ENCODE results near the gene SLC26A11. TPM values are rescaled to one million over a fixed set of nuclear protein-coding genes. Genes with fewer than 3 reads are reported as not detected.
A peak's percentile ranks its signal among the peaks of the same experiment; 100 is the strongest.

Gene SLC26A11
- total and polyA plus RNA-seq, 2 donors (not counting 1 experiment from before 2014, with no cell fraction given), result 10.1 to 31.4 TPM

GRCh38 chr17:80265205-80266068 lies 45.2 kb downstream of the SLC26A11 start:
- peak overlapping the region in 1 of 5 experiments; percentile 15 for H3K4me3 ChIP-seq (ENCODE audit: control extremely low read depth in 1 of 5, extremely low read depth in 1 of 5, insufficient read depth in 1 of 5, low read depth in 2 of 5, low read length in 4 of 5)
- no peak for DNase-seq
- H3K27ac ChIP-seq (ENCODE audit: low read length in 2 of 2), result peak overlapping the region; percentile 34 to 64
- TF ChIP-seq EZH2 (IDR thresholded peaks at IDR 0.05; ENCODE audit: borderline replicate concordance, insufficient read depth, low read depth, low read length, poor library complexity, severe bottlenecking) (no peak), CTCF (IDR thresholded peaks at IDR 0.05) (no peak)
- no peak for ATAC-seq (ENCODE audit: low read depth)
- peak overlapping the region; percentile 92 for H3K4me2 ChIP-seq (replicated peaks; ENCODE audit: low read depth, low read length, poor library complexity, severe bottlenecking)
- peaks cover 3 to 41% of the 10 kb centered on the region in 2 experiments for H3K36me3 ChIP-seq (replicated peaks in 1 of 2; ENCODE audit: control extremely low read depth in 1 of 2, control insufficient read depth in 1 of 2, extremely low read depth in 1 of 2, insufficient read depth in 2 of 2, low read length in 1 of 2)
- Mint-ChIP-seq H3K27ac (peak overlapping the region; percentile 95), H3K9me3 (ENCODE audit: insufficient read depth) (no peaks in the 10 kb centered on the region), H3K4me3 (peak overlapping the region; percentile 97), H3K4me1 (peaks cover 46% of the 10 kb centered on the region), H3K27me3 (no peaks in the 10 kb centered on the region)
- peaks cover 32 to 49% of the 10 kb centered on the region in 2 donors for H3K4me1 ChIP-seq (ENCODE audit: control insufficient read depth in 2 of 2, insufficient read depth in 2 of 2, low read length in 2 of 2)
- H3K27me3 ChIP-seq (replicated peaks in 1 of 4; ENCODE audit: control extremely low read depth in 1 of 4, control insufficient read depth in 3 of 4, insufficient read depth in 4 of 4, low read length in 3 of 4), result no peaks in the 10 kb centered on the region
- H3K9me3 ChIP-seq (ENCODE audit: control extremely low read depth in 1 of 3, control insufficient read depth in 2 of 3, insufficient read depth in 1 of 3, low read length in 2 of 3), result no peaks in the 10 kb centered on the region
- H3K9ac ChIP-seq (ENCODE audit: low read length), result peak overlapping the region; percentile 20
- intact Hi-C loops (cut with micrococcal nuclease), result no loop called here
- CTCF ChIA-PET, result interaction anchor here (0.6 to 1.4 kb wide), 2 partner anchors 47 to 70 kb away, joined by 3 to 6 read pairs; no protein-coding TSS in a partner anchor
- peaks cover 83% of the 10 kb centered on the region for H3K79me2 ChIP-seq (ENCODE audit: control insufficient read depth, insufficient read depth, low read length)
- WGBS (ENCODE audit: insufficient coverage), result 87% methylated on average over 11 of the region's 17 CpGs
- H2AFZ ChIP-seq (ENCODE audit: insufficient read depth, low read depth, low read length, poor library complexity, severe bottlenecking), result no peak overlapping the region
- H4K20me1 ChIP-seq (ENCODE audit: control insufficient read depth, insufficient read depth, low read length, poor library complexity, severe bottlenecking), result peaks cover 73% of the 10 kb centered on the region
- POLR2A ChIA-PET, result interaction anchor here (0.7 kb wide), 2 partner anchors 165 to 239 kb away, joined by 3 to 7 read pairs; no protein-coding TSS in a partner anchor

- H3K27me3 Mint-ChIP-seq, result no peaks in the 10 kb centered on the region
- no peaks in the 10 kb centered on the region for H3K9me3 ChIP-seq (ENCODE audit: control extremely low read depth in 1 of 3, control insufficient read depth in 2 of 3, insufficient read depth in 1 of 3, low read length in 2 of 3)
- intact Hi-C loops (cut with micrococcal nuclease), result no loop called here
- no peak overlapping the region for H3K4me2 ChIP-seq (replicated peaks; ENCODE audit: low read depth, low read length, poor library complexity, severe bottlenecking)
- no peak overlapping the region for H2AFZ ChIP-seq (ENCODE audit: insufficient read depth, low read depth, low read length, poor library complexity, severe bottlenecking)
- no peak overlapping the region for H3K4me3 ChIP-seq (ENCODE audit: control extremely low read depth in 1 of 5, extremely low read depth in 1 of 5, insufficient read depth in 1 of 5, low read depth in 2 of 5, low read length in 4 of 5)
- ATAC-seq (ENCODE audit: low read depth) (no peak), DNase-seq (no peak)
- H3K27ac Mint-ChIP-seq, result no peak overlapping the region
- peaks cover 23 to 38% of the 10 kb centered on the region in 2 donors for H3K4me1 ChIP-seq (ENCODE audit: control insufficient read depth in 2 of 2, insufficient read depth in 2 of 2, low read length in 2 of 2)
- peaks cover 40% of the 10 kb centered on the region for H3K4me1 Mint-ChIP-seq
- H3K79me2 ChIP-seq (ENCODE audit: control insufficient read depth, insufficient read depth, low read length), result peaks cover 92% of the 10 kb centered on the region
- H3K9ac ChIP-seq (ENCODE audit: low read length), result no peak overlapping the region
- TF ChIP-seq EZH2 (IDR thresholded peaks at IDR 0.05; ENCODE audit: borderline replicate concordance, insufficient read depth, low read depth, low read length, poor library complexity, severe bottlenecking) (no peak), CTCF (IDR thresholded peaks at IDR 0.05) (no peak)
- ChIA-PET POLR2A (no interaction called here), CTCF (interaction anchor here (0.6 kb wide), 1 partner anchor 880 kb away, joined by 4 read pairs; no protein-coding TSS in a partner anchor)
- no CpG with 5 or more reads among the region's 6 CpGs for WGBS (ENCODE audit: insufficient coverage)
- peaks cover 82% of the 10 kb centered on the region for H4K20me1 ChIP-seq (ENCODE audit: control insufficient read depth, insufficient read depth, low read length, poor library complexity, severe bottlenecking)
- H3K27ac ChIP-seq (ENCODE audit: low read length in 2 of 2), result no peak overlapping the region
- H3K27me3 ChIP-seq (replicated peaks in 1 of 4; ENCODE audit: control extremely low read depth in 1 of 4, control insufficient read depth in 3 of 4, insufficient read depth in 4 of 4, low read length in 3 of 4), result no peaks in the 10 kb centered on the region
- peaks cover 3 to 46% of the 10 kb centered on the region in 2 experiments for H3K36me3 ChIP-seq (replicated peaks in 1 of 2; ENCODE audit: control extremely low read depth in 1 of 2, control insufficient read depth in 1 of 2, extremely low read depth in 1 of 2, insufficient read depth in 2 of 2, low read length in 1 of 2)
- no peak overlapping the region for H3K4me3 Mint-ChIP-seq
- no peaks in the 10 kb centered on the region for H3K9me3 Mint-ChIP-seq (ENCODE audit: insufficient read depth)
These were observed 47.2 kb downstream of the SLC26A11 start for GRCh38 chr17:80267391-80267790.
